HEK293T (cell line): ENCODE results near the gene HENMT1.

Experiments
- FOXA1 ChIP-seq: fragments of 450-650 bp; IDR thresholded peaks from 2 replicates; pipeline ENCODE4 v1.6.1; 2016; ENCODE audit warnings: mild to moderate bottlenecking
- SP1 ChIP-seq: fragments of 450-650 bp; IDR thresholded peaks from 2 replicates; pipeline ENCODE4 v1.6.1; 2017

GRCh38 chr1:108601708-108602410 lies 59.0 kb downstream of the HENMT1 start:
- TF ChIP-seq SP1: no peak
- TF ChIP-seq FOXA1: no peak
